ENCODE results near the gene RIBC2.

GRCh38 chr22:45429424-45429823, 15.9 kb downstream of the RIBC2 start:
- TF ChIP-seq, protein P1, sequence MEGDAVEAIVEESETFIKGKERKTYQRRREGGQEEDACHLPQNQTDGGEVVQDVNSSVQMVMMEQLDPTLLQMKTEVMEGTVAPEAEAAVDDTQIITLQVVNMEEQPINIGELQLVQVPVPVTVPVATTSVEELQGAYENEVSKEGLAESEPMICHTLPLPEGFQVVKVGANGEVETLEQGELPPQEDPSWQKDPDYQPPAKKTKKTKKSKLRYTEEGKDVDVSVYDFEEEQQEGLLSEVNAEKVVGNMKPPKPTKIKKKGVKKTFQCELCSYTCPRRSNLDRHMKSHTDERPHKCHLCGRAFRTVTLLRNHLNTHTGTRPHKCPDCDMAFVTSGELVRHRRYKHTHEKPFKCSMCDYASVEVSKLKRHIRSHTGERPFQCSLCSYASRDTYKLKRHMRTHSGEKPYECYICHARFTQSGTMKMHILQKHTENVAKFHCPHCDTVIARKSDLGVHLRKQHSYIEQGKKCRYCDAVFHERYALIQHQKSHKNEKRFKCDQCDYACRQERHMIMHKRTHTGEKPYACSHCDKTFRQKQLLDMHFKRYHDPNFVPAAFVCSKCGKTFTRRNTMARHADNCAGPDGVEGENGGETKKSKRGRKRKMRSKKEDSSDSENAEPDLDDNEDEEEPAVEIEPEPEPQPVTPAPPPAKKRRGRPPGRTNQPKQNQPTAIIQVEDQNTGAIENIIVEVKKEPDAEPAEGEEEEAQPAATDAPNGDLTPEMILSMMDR (IDR thresholded peaks at IDR 0.05), result no peak
- no peak for TF ChIP-seq POLR2A (IDR thresholded peaks at IDR 0.05)
